DOHH2 (cell line): ENCODE measurements around the gene VWA1.

Experiments used
- H3F3A ChIP-seq: fragments of 200-600 bp; sonication (generic), shearing (Covaris generic); 2 replicates; pipeline ENCODE4 v1.6.0; 2016; ENCODE audit warnings: antibody characterized with exemption, mild to moderate bottlenecking; ENCODE audit not compliant: control insufficient read depth, insufficient read depth
- H3K27ac ChIP-seq: fragments of 200-600 bp; sonication (generic); 2 replicates; pipeline ENCODE4 v1.5.1; 2014; ENCODE audit warnings: low read depth, mild to moderate bottlenecking, low read length, moderate library complexity
- H3K27me3 ChIP-seq: fragments of 200-600 bp; sonication (generic); 2 replicates; pipeline ENCODE4 v1.6.1; 2014; ENCODE audit warnings: mild to moderate bottlenecking, low read length, mixed read lengths; ENCODE audit not compliant: control insufficient read depth
- H3K36me3 ChIP-seq: fragments of 200-600 bp; sonication (generic); 2 replicates; pipeline ENCODE4 v1.6.1; 2014; ENCODE audit warnings: mild to moderate bottlenecking, low read length, moderate library complexity, mixed read lengths; ENCODE audit not compliant: control insufficient read depth
- H3K4me1 ChIP-seq: fragments of 200-600 bp; sonication (generic); 2 replicates; pipeline ENCODE4 v1.6.1; 2014; ENCODE audit warnings: mild to moderate bottlenecking, low read length, mixed read lengths; ENCODE audit not compliant: control insufficient read depth
- H3K4me2 ChIP-seq: fragments of 200-600 bp; sonication (generic); 2 replicates; pipeline ENCODE4 v1.6.0; 2014; ENCODE audit warnings: mild to moderate bottlenecking, low read length, moderate library complexity
- H3K4me3 ChIP-seq: fragments of 200-600 bp; sonication (generic); 2 replicates; pipeline ENCODE4 v1.5.1; 2014; ENCODE audit warnings: mild to moderate bottlenecking, low read length, mixed read lengths
- H3K79me2 ChIP-seq: fragments of 200-600 bp; sonication (generic); 2 replicates; pipeline ENCODE4 v1.6.1; 2014; ENCODE audit warnings: mild to moderate bottlenecking, low read length, mixed read lengths; ENCODE audit not compliant: control insufficient read depth
- H3K9me2 ChIP-seq: fragments of 200-600 bp; sonication (generic); replicated peaks from 2 replicates; pipeline ENCODE4 v1.6.1; 2014; ENCODE audit warnings: mild to moderate bottlenecking, low read length, mixed read lengths; ENCODE audit not compliant: control insufficient read depth
- H3K9me3 ChIP-seq: fragments of 200-600 bp; sonication (generic); 2 replicates; pipeline ENCODE4 v1.6.1; 2014; ENCODE audit warnings: antibody characterized with exemption, low read length, mixed read lengths; ENCODE audit not compliant: control insufficient read depth, insufficient read depth
- H4K20me1 ChIP-seq: fragments of 200-600 bp; sonication (generic); 2 replicates; pipeline ENCODE4 v1.6.0; 2014; ENCODE audit warnings: low read depth, mild to moderate bottlenecking, antibody characterized with exemption, low read length, moderate library complexity; ENCODE audit not compliant: control insufficient read depth, insufficient read depth
- CTCF ChIP-seq: fragments of 200-600 bp; sonication (generic); IDR thresholded peaks from one replicate; pipeline ENCODE4 v1.5.1; 2014; ENCODE audit warnings: antibody characterized with exemption, mild to moderate bottlenecking, low read depth, low read length; ENCODE audit not compliant: poor library complexity, severe bottlenecking
- EZH2phosphoT487 ChIP-seq: fragments of 200-600 bp; sonication (generic); IDR thresholded peaks from 2 replicates; pipeline ENCODE4 v1.6.1; 2017; ENCODE audit warnings: borderline replicate concordance, mild to moderate bottlenecking, antibody characterized with exemption, low read length, moderate library complexity, mixed read lengths

The VWA1 gene

GRCh38 chr1:1422465-1423244, 12.8 kb upstream of the VWA1 start:
- Histone ChIP-seq H4K20me1 (0 out of 2 replicates have a peak, but pooled peaks cover 3% of the 10 kb centered on the region), H3K36me3 (no peaks in the 10 kb centered on the region), H3K27ac (no peak overlapping the region), H3K79me2 (no peaks in the 10 kb centered on the region), H3K27me3 (peaks cover 17% of the 10 kb centered on the region), H3F3A (no peaks in the 10 kb centered on the region), H3K9me2 (no peaks in the 10 kb centered on the region), H3K4me1 (no peaks in the 10 kb centered on the region), H3K4me2 (no peak overlapping the region), H3K9me3 (no peaks in the 10 kb centered on the region), H3K4me3 (no peak overlapping the region)
- TF ChIP-seq EZH2phosphoT487 (no peak), CTCF (no peak)

DNA sequence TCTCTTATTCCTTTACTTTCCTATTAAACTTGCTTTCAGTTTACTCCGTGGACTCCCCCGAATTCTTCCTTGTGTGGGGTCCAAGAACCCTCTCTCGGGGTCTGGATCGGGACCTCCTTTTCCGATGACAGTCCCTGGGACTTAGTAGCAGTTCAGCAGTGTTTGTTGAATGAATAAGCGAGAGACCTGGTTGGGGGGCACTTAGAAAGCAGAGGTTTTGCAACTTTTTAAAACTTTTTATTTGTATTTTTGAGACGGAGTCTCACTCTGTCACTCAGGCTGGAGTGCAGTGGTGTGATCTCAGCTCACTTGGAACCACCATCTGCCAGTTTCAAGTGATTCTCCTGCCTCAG, 12.3 kb upstream of the VWA1 start:
- no peaks in the 10 kb centered on the region for H3K9me3 ChIP-seq
- H3F3A ChIP-seq: no peaks in the 10 kb centered on the region
- peaks cover 17% of the 10 kb centered on the region for H3K27me3 ChIP-seq
- no peak overlapping the region for H3K4me2 ChIP-seq
- H3K9me2 ChIP-seq: no peaks in the 10 kb centered on the region
- H3K4me1 ChIP-seq: no peaks in the 10 kb centered on the region
- H3K79me2 ChIP-seq: no peaks in the 10 kb centered on the region
- H3K4me3 ChIP-seq: no peak overlapping the region
- H3K36me3 ChIP-seq: no peaks in the 10 kb centered on the region
- H4K20me1 ChIP-seq: 0 out of 2 replicates have a peak, but pooled peaks cover 3% of the 10 kb centered on the region
- TF ChIP-seq CTCF: no peak
- no peak for TF ChIP-seq EZH2phosphoT487
- no peak overlapping the region for H3K27ac ChIP-seq

DNA sequence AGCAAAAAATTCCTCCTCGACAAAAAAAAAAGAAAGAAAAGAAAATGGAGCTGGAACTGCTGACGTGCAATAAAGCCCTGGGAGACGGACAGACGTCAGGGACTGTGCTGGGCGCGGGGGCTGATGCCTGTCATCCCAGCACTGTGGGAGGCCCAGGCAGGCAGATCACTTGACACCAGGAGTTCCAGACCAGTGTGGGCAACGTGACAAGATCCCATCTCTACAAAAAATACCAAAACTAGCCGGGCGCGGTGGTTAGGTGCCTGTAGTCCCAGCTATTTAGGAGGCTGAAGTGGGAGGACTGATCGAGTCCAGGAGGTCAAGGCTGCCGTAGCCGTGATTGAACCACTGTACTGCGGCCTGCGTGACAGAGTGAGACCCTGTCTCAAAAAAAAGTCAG, 10.8 kb upstream of the VWA1 start:
- Histone ChIP-seq H3K9me3 (no peaks in the 10 kb centered on the region), H4K20me1 (0 out of 2 replicates have a peak, but pooled peaks cover 3% of the 10 kb centered on the region), H3K4me3 (no peak overlapping the region), H3K4me2 (no peak overlapping the region), H3K27ac (no peak overlapping the region), H3K27me3 (peaks cover 19% of the 10 kb centered on the region), H3K9me2 (no peaks in the 10 kb centered on the region), H3K36me3 (no peaks in the 10 kb centered on the region), H3K4me1 (no peaks in the 10 kb centered on the region), H3K79me2 (no peaks in the 10 kb centered on the region), H3F3A (no peaks in the 10 kb centered on the region)
- TF ChIP-seq EZH2phosphoT487 (no peak), CTCF (no peak)

GRCh38 chr1:1425426-1425752, 10.1 kb upstream of the VWA1 start:
- Histone ChIP-seq H3K36me3 (no peaks in the 10 kb centered on the region), H3K9me2 (no peaks in the 10 kb centered on the region), H3F3A (no peaks in the 10 kb centered on the region), H3K9me3 (no peaks in the 10 kb centered on the region), H3K4me1 (no peaks in the 10 kb centered on the region), H4K20me1 (0 out of 2 replicates have a peak, but pooled peaks cover 3% of the 10 kb centered on the region), H3K4me2 (no peak overlapping the region), H3K27ac (no peak overlapping the region), H3K27me3 (peaks cover 25% of the 10 kb centered on the region), H3K4me3 (no peak overlapping the region), H3K79me2 (no peaks in the 10 kb centered on the region)
- TF ChIP-seq CTCF (no peak), EZH2phosphoT487 (no peak)
